SK-N-SH treated with all-trans-retinoic acid at 6 μM for 48 hours (cell line): ENCODE measurements around the gene TOR2A.

Experiments used
- ATAC-seq: fragments of 200-7000 bp; cut with Tn5 transposase; 3 replicates; pipeline ENCODE4 v1.9.1; 2020; ENCODE audit warnings: mild to moderate bottlenecking, moderate library complexity
- ARNTL ChIP-seq: fragments of 450-650 bp; formaldehyde crosslinking; IDR thresholded peaks from 2 replicates; pipeline ENCODE4 v1.5.0; 2020; ENCODE audit warnings: low read depth, mild to moderate bottlenecking, moderate library complexity, borderline replicate concordance
- BACH2 ChIP-seq: fragments of 250-450 bp; sonication (Bioruptor Pico); IDR thresholded peaks from 2 replicates; pipeline ENCODE4 v1.9.0; 2021; ENCODE audit warnings: mild to moderate bottlenecking, borderline replicate concordance
- CSDC2 ChIP-seq: fragments of 250-450 bp; sonication (Bioruptor Pico); IDR thresholded peaks from 2 replicates; pipeline ENCODE4 v1.5.0; 2020; ENCODE audit warnings: mild to moderate bottlenecking, moderate library complexity
- ESRRG ChIP-seq: fragments of 250-450 bp; sonication (Bioruptor Pico); IDR thresholded peaks from 2 replicates; pipeline ENCODE4 v1.6.1; 2021; ENCODE audit warnings: mild to moderate bottlenecking
- GLIS3 ChIP-seq: fragments of 250-450 bp; sonication (Bioruptor Pico); IDR thresholded peaks from 2 replicates; pipeline ENCODE4 v1.5.0; 2020; ENCODE audit warnings: mild to moderate bottlenecking, moderate library complexity
- ISL1 ChIP-seq: fragments of 250-450 bp; sonication (Bioruptor Pico); IDR thresholded peaks from 2 replicates; pipeline ENCODE4 v2.1.2; 2022; ENCODE audit warnings: mild to moderate bottlenecking, moderate library complexity
- OSR1 ChIP-seq: fragments of 250-450 bp; sonication (Bioruptor Pico); IDR thresholded peaks from 2 replicates; pipeline ENCODE4 v1.8.0; 2022; ENCODE audit warnings: moderate library complexity, mild to moderate bottlenecking, inconsistent platforms
- RARB ChIP-seq: fragments of 250-450 bp; sonication (Bioruptor Pico); IDR thresholded peaks from 2 replicates; pipeline ENCODE4 v1.8.0; 2021; ENCODE audit warnings: mild to moderate bottlenecking, moderate library complexity
- SNAI2 ChIP-seq: fragments of 250-450 bp; sonication (Bioruptor Pico); IDR thresholded peaks from 2 replicates; pipeline ENCODE4 v1.5.0; 2020; ENCODE audit warnings: mild to moderate bottlenecking, moderate library complexity
- TCF4 ChIP-seq: fragments of 250-450 bp; sonication (Bioruptor Pico); IDR thresholded peaks from 2 replicates; pipeline ENCODE4 v1.8.0; 2021; ENCODE audit warnings: mild to moderate bottlenecking, moderate library complexity, borderline replicate concordance
- TOX ChIP-seq: fragments of 250-450 bp; sonication (Bioruptor Pico); IDR thresholded peaks from 2 replicates; pipeline ENCODE4 v1.8.0; 2021; ENCODE audit warnings: mild to moderate bottlenecking, moderate library complexity, borderline replicate concordance
- ZC3H10 ChIP-seq: fragments of 250-450 bp; sonication (Bioruptor Pico); IDR thresholded peaks from 2 replicates; pipeline ENCODE4 v1.5.1; 2021; ENCODE audit warnings: mild to moderate bottlenecking, moderate library complexity
- ZFP3 ChIP-seq: fragments of 250-450 bp; sonication (Bioruptor Pico); IDR thresholded peaks from 2 replicates; pipeline ENCODE4 v1.5.0; 2020; ENCODE audit warnings: mild to moderate bottlenecking, moderate library complexity
- ZFP30 ChIP-seq: fragments of 450-650 bp; formaldehyde crosslinking; IDR thresholded peaks from 2 replicates; pipeline ENCODE4 v1.5.0; 2022; ENCODE audit warnings: mild to moderate bottlenecking, moderate library complexity
- ZNF70 ChIP-seq: fragments of 450-650 bp; formaldehyde crosslinking; IDR thresholded peaks from 2 replicates; pipeline ENCODE4 v1.5.0; 2020; ENCODE audit warnings: mild to moderate bottlenecking, moderate library complexity
- ZNF8 ChIP-seq: fragments of 450-650 bp; formaldehyde crosslinking; IDR thresholded peaks from 2 replicates; pipeline ENCODE4 v1.5.0; 2020; ENCODE audit warnings: mild to moderate bottlenecking, moderate library complexity
- TF ChIP-seq, protein P1 (sequence below): fragments of 250-450 bp; sonication (Bioruptor Pico); IDR thresholded peaks from 2 replicates; pipeline ENCODE4 v1.5.1; 2021; ENCODE audit warnings: mild to moderate bottlenecking, moderate library complexity
- TF ChIP-seq, protein P2 (sequence below): fragments of 250-450 bp; sonication (Bioruptor Pico); IDR thresholded peaks from 2 replicates; pipeline ENCODE4 v1.5.1; 2020; ENCODE audit warnings: low read depth, mild to moderate bottlenecking, moderate library complexity
- TF ChIP-seq, protein P3 (sequence below): fragments of 250-450 bp; sonication (Bioruptor Pico); IDR thresholded peaks from 2 replicates; pipeline ENCODE4 v1.8.0; 2020; ENCODE audit warnings: mild to moderate bottlenecking, moderate library complexity, borderline replicate concordance
- TF ChIP-seq, protein P4 (sequence below): fragments of 250-450 bp; sonication (Bioruptor Pico); IDR thresholded peaks from 2 replicates; pipeline ENCODE4 v1.8.0; 2021; ENCODE audit warnings: low read depth, mild to moderate bottlenecking, moderate library complexity, borderline replicate concordance
- TF ChIP-seq, protein P5 (sequence below): fragments of 250-450 bp; sonication (Bioruptor Pico); IDR thresholded peaks from 2 replicates; pipeline ENCODE4 v1.5.0; 2020; ENCODE audit warnings: mild to moderate bottlenecking, moderate library complexity

Gene TOR2A

DNA sequence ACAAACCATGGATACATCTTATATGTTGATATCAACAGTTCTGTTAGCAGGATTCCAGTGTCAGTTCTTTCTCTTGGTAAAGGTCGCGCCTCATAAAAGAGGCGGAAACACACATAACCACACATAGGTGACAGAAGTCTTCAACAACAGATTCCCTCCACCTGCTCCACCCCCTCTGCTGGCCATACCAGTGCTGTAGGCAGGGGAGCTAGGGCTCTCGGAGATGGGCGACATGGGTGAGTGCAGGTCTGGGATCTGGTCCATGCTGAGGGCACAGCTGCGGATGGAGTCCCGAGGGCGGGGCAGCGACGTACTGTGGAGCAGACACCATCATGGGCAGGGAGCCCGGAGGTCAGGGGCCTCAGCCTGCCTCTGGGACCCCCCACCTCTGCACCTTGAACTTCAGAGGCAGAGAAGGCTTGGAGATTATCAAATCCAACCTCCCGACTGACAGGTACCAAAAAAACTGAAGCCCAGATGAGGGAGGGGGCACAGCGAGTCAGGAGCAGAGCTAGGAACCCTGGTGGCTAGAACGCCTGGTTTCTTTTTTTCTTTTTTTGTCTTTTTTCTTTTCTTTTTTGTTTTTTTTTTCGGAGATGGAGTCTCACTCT, 12.0 kb upstream of the TOR2A start:
- TF ChIP-seq, protein P1, sequence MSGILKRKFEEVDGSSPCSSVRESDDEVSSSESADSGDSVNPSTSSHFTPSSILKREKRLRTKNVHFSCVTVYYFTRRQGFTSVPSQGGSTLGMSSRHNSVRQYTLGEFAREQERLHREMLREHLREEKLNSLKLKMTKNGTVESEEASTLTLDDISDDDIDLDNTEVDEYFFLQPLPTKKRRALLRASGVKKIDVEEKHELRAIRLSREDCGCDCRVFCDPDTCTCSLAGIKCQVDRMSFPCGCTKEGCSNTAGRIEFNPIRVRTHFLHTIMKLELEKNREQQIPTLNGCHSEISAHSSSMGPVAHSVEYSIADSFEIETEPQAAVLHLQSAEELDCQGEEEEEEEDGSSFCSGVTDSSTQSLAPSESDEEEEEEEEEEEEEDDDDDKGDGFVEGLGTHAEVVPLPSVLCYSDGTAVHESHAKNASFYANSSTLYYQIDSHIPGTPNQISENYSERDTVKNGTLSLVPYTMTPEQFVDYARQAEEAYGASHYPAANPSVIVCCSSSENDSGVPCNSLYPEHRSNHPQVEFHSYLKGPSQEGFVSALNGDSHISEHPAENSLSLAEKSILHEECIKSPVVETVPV (CRISPR knock-in tag), result no peak
- TF ChIP-seq BACH2 (CRISPR knock-in tag), result no peak
- TF ChIP-seq OSR1 (CRISPR knock-in tag), result no peak
- no peak for TF ChIP-seq ZC3H10 (CRISPR knock-in tag)
- TF ChIP-seq ZNF8, result no peak
- no peak for TF ChIP-seq GLIS3 (CRISPR knock-in tag)
- no peak for TF ChIP-seq ARNTL
- TF ChIP-seq, protein P2, sequence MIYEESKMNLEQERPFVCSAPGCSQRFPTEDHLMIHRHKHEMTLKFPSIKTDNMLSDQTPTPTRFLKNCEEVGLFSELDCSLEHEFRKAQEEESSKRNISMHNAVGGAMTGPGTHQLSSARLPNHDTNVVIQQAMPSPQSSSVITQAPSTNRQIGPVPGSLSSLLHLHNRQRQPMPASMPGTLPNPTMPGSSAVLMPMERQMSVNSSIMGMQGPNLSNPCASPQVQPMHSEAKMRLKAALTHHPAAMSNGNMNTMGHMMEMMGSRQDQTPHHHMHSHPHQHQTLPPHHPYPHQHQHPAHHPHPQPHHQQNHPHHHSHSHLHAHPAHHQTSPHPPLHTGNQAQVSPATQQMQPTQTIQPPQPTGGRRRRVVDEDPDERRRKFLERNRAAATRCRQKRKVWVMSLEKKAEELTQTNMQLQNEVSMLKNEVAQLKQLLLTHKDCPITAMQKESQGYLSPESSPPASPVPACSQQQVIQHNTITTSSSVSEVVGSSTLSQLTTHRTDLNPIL (CRISPR knock-in tag), result no peak
- no peak for TF ChIP-seq TOX (CRISPR knock-in tag)
- no peak for TF ChIP-seq SNAI2
- no peak for TF ChIP-seq ESRRG (CRISPR knock-in tag)
- TF ChIP-seq, protein P3, sequence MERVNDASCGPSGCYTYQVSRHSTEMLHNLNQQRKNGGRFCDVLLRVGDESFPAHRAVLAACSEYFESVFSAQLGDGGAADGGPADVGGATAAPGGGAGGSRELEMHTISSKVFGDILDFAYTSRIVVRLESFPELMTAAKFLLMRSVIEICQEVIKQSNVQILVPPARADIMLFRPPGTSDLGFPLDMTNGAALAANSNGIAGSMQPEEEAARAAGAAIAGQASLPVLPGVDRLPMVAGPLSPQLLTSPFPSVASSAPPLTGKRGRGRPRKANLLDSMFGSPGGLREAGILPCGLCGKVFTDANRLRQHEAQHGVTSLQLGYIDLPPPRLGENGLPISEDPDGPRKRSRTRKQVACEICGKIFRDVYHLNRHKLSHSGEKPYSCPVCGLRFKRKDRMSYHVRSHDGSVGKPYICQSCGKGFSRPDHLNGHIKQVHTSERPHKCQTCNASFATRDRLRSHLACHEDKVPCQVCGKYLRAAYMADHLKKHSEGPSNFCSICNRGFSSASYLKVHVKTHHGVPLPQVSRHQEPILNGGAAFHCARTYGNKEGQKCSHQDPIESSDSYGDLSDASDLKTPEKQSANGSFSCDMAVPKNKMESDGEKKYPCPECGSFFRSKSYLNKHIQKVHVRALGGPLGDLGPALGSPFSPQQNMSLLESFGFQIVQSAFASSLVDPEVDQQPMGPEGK (CRISPR knock-in tag), result no peak
- no peak for ATAC-seq

DNA sequence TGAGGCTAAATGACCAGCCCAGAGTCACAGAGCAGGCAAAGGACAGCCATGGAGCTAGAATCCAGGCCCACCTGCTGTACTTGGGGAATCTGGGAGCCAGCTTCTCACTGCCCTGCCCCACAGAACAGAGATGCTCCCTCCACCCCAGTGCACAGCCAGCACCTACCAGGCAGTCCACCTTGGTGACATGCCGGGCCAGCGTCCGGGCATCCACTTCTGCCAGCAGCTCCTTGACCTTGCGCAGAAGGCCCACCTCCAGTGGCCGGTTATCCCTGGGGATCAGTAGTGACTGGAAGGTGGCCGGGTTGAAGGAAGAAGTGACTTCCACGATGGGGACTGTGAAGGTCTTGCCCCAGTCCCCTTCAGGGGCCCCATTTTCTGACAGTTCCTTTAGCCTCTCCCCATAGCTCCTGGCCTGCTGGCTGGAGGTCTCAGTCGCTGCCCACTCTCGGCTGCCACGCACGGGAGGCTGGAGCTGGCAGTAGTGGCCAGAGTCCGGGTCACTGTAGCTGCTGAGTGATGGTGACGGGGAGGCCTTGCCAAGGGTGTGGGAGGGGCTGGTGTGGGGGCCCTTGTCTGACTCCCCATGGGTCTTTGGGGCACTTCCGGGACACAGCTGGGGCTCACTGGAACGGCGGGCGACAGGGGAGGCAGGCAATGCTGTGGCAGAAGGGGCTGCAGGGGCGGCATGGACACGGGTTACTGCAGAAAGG, 9.5 kb upstream of the TOR2A start:
- no peak for TF ChIP-seq ZC3H10 (CRISPR knock-in tag)
- TF ChIP-seq CSDC2 (CRISPR knock-in tag), result no peak
- TF ChIP-seq, protein P4, sequence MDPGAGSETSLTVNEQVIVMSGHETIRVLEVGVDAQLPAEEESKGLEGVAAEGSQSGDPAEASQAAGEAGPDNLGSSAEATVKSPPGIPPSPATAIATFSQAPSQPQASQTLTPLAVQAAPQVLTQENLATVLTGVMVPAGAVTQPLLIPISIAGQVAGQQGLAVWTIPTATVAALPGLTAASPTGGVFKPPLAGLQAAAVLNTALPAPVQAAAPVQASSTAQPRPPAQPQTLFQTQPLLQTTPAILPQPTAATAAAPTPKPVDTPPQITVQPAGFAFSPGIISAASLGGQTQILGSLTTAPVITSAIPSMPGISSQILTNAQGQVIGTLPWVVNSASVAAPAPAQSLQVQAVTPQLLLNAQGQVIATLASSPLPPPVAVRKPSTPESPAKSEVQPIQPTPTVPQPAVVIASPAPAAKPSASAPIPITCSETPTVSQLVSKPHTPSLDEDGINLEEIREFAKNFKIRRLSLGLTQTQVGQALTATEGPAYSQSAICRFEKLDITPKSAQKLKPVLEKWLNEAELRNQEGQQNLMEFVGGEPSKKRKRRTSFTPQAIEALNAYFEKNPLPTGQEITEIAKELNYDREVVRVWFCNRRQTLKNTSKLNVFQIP (CRISPR knock-in tag), result no peak
- TF ChIP-seq, protein P5, sequence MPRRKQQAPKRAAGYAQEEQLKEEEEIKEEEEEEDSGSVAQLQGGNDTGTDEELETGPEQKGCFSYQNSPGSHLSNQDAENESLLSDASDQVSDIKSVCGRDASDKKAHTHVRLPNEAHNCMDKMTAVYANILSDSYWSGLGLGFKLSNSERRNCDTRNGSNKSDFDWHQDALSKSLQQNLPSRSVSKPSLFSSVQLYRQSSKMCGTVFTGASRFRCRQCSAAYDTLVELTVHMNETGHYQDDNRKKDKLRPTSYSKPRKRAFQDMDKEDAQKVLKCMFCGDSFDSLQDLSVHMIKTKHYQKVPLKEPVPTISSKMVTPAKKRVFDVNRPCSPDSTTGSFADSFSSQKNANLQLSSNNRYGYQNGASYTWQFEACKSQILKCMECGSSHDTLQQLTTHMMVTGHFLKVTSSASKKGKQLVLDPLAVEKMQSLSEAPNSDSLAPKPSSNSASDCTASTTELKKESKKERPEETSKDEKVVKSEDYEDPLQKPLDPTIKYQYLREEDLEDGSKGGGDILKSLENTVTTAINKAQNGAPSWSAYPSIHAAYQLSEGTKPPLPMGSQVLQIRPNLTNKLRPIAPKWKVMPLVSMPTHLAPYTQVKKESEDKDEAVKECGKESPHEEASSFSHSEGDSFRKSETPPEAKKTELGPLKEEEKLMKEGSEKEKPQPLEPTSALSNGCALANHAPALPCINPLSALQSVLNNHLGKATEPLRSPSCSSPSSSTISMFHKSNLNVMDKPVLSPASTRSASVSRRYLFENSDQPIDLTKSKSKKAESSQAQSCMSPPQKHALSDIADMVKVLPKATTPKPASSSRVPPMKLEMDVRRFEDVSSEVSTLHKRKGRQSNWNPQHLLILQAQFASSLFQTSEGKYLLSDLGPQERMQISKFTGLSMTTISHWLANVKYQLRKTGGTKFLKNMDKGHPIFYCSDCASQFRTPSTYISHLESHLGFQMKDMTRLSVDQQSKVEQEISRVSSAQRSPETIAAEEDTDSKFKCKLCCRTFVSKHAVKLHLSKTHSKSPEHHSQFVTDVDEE, result no peak
- TF ChIP-seq ZNF8, result no peak
- TF ChIP-seq, protein P3 (CRISPR knock-in tag), result no peak
- no peak for TF ChIP-seq ZFP3 (CRISPR knock-in tag)
- TF ChIP-seq RARB (CRISPR knock-in tag), result no peak
- TF ChIP-seq ZFP30, result no peak
- TF ChIP-seq ARNTL, result no peak
- TF ChIP-seq TCF4, result no peak
- no peak for TF ChIP-seq ESRRG (CRISPR knock-in tag)
- TF ChIP-seq ISL1, result no peak
- TF ChIP-seq, protein P2 (CRISPR knock-in tag), result no peak
- TF ChIP-seq OSR1 (CRISPR knock-in tag), result no peak
- no peak for TF ChIP-seq BACH2 (CRISPR knock-in tag)
- no peak for TF ChIP-seq ZNF70 (CRISPR knock-in tag)
- ATAC-seq, result no peak
